ENCODE data around the gene TLL1.

DNA sequence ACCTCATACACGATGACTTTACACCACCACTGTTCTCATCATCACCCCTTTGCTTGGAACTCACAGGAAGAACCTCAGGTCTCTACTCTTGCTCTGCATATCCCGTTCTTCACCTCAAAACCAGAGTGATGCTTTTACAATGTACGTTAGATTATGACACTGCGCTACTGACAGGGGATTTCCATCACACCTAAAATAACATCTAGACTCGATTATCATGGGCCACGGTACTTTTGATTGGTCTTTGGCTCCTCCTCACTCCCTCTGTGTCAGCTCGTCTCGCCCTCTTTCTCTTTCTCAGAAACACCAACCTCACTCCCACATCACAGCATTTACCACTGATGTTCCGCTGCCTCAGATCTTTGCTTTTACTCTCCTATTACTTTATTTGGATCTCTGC lies 172.4 kb downstream of the TLL1 start:
- TF ChIP-seq, protein P1, sequence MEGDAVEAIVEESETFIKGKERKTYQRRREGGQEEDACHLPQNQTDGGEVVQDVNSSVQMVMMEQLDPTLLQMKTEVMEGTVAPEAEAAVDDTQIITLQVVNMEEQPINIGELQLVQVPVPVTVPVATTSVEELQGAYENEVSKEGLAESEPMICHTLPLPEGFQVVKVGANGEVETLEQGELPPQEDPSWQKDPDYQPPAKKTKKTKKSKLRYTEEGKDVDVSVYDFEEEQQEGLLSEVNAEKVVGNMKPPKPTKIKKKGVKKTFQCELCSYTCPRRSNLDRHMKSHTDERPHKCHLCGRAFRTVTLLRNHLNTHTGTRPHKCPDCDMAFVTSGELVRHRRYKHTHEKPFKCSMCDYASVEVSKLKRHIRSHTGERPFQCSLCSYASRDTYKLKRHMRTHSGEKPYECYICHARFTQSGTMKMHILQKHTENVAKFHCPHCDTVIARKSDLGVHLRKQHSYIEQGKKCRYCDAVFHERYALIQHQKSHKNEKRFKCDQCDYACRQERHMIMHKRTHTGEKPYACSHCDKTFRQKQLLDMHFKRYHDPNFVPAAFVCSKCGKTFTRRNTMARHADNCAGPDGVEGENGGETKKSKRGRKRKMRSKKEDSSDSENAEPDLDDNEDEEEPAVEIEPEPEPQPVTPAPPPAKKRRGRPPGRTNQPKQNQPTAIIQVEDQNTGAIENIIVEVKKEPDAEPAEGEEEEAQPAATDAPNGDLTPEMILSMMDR (IDR thresholded peaks at IDR 0.05), result no peak
- no peak for TF ChIP-seq POLR2A (IDR thresholded peaks at IDR 0.05)

Measured in esophagus squamous epithelium (tissue), 4 donors.